Calu3 (cell line): ENCODE measurements around the gene PMPCA. TPM values are rescaled to one million over a fixed set of nuclear protein-coding genes. Genes with fewer than 3 reads are reported as not detected.

Experiments used
- BruUV-seq: library from RNA; stranded (reverse); fragments of 400-500 nt; replicated peaks from 2 replicates; lab custom pipeline; 2021; lab: Mats Ljungman, UMichigan
- CTCF ChIA-PET: fragments of 300-600 bp; sonication (Branson Sonifier 250); formaldehyde crosslinking; loops from one replicate; lab custom pipeline; 2022; ENCODE audit warnings: antibody characterized with exemption; lab: Charles Lee
- DNase-seq: peaks from one replicate; pipeline ENCODE4 v3.0.0; 2022
- H3K27ac Mint-ChIP-seq: one replicate; pipeline ENCODE4 v1.8.0; 2022; ENCODE audit warnings: mixed read lengths; ENCODE audit not compliant: unreplicated experiment
- H3K27me3 Mint-ChIP-seq: one replicate; pipeline ENCODE4 v1.8.0; 2022; ENCODE audit warnings: mixed read lengths; ENCODE audit not compliant: unreplicated experiment
- H3K36me3 Mint-ChIP-seq: one replicate; pipeline ENCODE4 v1.8.0; 2022; ENCODE audit warnings: mild to moderate bottlenecking, moderate library complexity, mixed read lengths; ENCODE audit not compliant: insufficient read depth, unreplicated experiment
- H3K4me1 Mint-ChIP-seq: one replicate; pipeline ENCODE4 v1.8.0; 2022; ENCODE audit warnings: mild to moderate bottlenecking, low read depth, mixed read lengths; ENCODE audit not compliant: unreplicated experiment
- H3K4me3 Mint-ChIP-seq: one replicate; pipeline ENCODE4 v1.8.0; 2022; ENCODE audit warnings: mild to moderate bottlenecking, low read depth, moderate library complexity, mixed read lengths; ENCODE audit not compliant: unreplicated experiment
- H3K9me3 Mint-ChIP-seq: one replicate; pipeline ENCODE4 v1.8.0; 2022; ENCODE audit warnings: low read depth, mixed read lengths; ENCODE audit not compliant: unreplicated experiment
- intact Hi-C: fragments of 100-400 bp; cut with micrococcal nuclease; formaldehyde crosslinking; loops from one replicate; pipeline ENCODE4 v1.10.0; 2022; ENCODE audit not compliant: unreplicated experiment
- total RNA-seq: library from RNA; stranded (reverse); gene quantifications from 2 replicates; pipeline ENCODE4 v1.2.3, GENCODE V29; 2022
- TF ChIP-seq, protein P1 (sequence below): fragments of 200-600 bp; IDR thresholded peaks from one replicate; pipeline ENCODE4 v1.8.0; 2022; ENCODE audit warnings: antibody characterized with exemption; ENCODE audit not compliant: unreplicated experiment

The PMPCA gene
- total RNA-seq, 1 experiment from 2014 or later, result 44.0 TPM

DNA sequence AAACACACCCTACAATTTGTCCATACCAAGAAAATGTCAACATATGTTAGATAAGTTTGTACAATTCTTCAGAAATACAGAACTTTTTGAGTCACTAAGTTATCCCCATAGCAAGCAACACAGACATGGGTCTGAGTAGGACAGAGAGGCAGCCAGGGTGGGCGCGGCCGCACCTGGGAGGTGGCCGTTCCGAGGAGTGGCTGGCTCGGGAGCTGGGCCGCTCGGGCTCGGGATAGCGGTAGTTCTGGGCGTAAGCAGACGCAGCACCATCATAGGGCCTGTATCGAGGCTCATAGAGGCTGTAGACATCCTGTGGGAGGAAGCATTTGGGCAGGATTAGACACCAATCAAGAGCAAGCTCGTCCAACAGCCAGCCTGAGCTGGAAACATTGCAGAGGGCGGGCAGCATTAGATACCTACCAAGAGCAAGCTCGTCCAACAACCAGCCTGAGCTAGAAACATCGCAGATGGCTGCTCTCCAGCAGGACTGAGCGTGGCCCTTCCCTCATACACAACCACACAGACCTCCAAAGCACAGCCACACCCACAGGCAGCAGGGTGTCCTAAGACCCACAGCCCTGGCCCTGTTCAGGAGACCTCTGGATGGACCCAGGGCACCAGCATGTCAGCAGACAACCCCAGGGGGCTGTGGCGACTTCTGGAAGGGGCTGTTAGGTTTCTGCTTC, 61.5 kb downstream of the PMPCA start:
- no peak for DNase-seq
- Mint-ChIP-seq H3K4me3 (no peak overlapping the region), H3K9me3 (no peaks in the 10 kb centered on the region), H3K27me3 (no peaks in the 10 kb centered on the region), H3K4me1 (no peaks in the 10 kb centered on the region), H3K36me3 (peaks cover 37% of the 10 kb centered on the region), H3K27ac (no peak overlapping the region)
- TF ChIP-seq, protein P1, sequence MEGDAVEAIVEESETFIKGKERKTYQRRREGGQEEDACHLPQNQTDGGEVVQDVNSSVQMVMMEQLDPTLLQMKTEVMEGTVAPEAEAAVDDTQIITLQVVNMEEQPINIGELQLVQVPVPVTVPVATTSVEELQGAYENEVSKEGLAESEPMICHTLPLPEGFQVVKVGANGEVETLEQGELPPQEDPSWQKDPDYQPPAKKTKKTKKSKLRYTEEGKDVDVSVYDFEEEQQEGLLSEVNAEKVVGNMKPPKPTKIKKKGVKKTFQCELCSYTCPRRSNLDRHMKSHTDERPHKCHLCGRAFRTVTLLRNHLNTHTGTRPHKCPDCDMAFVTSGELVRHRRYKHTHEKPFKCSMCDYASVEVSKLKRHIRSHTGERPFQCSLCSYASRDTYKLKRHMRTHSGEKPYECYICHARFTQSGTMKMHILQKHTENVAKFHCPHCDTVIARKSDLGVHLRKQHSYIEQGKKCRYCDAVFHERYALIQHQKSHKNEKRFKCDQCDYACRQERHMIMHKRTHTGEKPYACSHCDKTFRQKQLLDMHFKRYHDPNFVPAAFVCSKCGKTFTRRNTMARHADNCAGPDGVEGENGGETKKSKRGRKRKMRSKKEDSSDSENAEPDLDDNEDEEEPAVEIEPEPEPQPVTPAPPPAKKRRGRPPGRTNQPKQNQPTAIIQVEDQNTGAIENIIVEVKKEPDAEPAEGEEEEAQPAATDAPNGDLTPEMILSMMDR, result no peak
- no TSS peak for BruUV-seq
- intact Hi-C loops, result no loop called here
- CTCF ChIA-PET, result interaction anchor here (0.6 kb wide), 1 partner anchor 342 kb away, joined by 3 read pairs; no protein-coding TSS in a partner anchor

DNA sequence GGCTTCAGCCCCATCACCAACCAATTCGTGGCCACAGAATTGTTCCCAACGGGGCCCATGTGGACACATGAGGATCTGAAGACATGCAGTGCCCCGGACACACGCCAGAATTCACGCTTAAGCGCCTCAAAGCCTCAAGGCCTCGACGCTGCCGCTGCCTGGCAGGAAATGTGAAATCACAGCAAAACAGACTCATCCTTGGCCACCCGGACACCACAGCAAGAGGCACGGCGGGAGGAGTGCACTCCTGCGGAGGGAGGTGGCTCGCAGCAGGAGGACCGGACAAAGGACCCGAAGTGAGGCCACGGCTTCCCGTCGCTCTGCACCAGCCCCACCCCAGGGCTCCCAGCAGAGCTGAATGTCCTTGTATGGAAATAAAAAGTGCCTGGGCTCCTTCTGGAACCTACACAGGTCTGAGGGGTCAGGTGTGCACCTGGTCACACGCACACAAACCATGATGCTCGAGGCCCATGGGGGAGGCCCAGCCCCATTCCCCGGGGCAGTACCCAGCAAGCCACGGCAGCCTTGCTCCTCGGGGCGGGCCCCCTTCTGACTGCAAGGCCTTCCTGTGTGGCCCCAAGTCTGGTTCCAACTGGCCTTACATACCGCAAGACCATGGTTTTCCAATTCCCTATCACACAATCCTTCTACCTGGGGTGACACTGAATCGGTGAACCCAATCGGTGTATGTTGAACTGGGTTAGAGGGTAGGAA, 62.3 kb downstream of the PMPCA start:
- Mint-ChIP-seq H3K27ac (no peak overlapping the region), H3K4me3 (no peak overlapping the region), H3K36me3 (peaks cover 36% of the 10 kb centered on the region), H3K9me3 (no peaks in the 10 kb centered on the region), H3K4me1 (no peaks in the 10 kb centered on the region), H3K27me3 (no peaks in the 10 kb centered on the region)
- intact Hi-C loops, result no loop called here
- BruUV-seq, result no TSS peak
- TF ChIP-seq, protein P1, result no peak
- CTCF ChIA-PET, result no interaction called here
- no peak for DNase-seq

DNA sequence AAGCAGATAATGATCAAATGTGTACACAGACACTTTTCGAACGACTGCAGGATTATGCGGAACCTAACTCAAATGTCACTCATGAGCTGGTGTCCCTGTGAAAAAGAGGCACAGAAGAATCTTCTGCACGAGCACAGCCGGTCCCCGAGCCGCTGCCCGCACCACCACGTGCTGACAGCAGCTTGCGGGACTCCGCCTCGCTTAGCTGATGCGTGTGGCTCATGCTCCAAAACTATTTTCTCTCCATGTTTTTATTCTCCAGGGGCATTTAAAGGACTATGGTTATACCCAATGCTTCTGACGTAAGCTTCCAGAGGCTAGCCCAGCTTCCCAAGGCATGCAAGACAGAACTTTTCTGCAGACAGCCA, 62.9 kb downstream of the PMPCA start:
- no peak for DNase-seq
- TF ChIP-seq, protein P1, result no peak
- H3K27ac Mint-ChIP-seq, result no peak overlapping the region
- H3K4me1 Mint-ChIP-seq, result no peaks in the 10 kb centered on the region
- no peaks in the 10 kb centered on the region for H3K27me3 Mint-ChIP-seq
- no peaks in the 10 kb centered on the region for H3K9me3 Mint-ChIP-seq
- BruUV-seq, result no TSS peak
- no peak overlapping the region for H3K4me3 Mint-ChIP-seq
- intact Hi-C loops, result no loop called here
- CTCF ChIA-PET, result no interaction called here
- H3K36me3 Mint-ChIP-seq, result peaks cover 36% of the 10 kb centered on the region

Other genes with a start within 250 kb of the PMPCA start
- not detected in 2 replicates for gene LHX3, start 205.5 kb upstream of the PMPCA start, total RNA-seq
- gene QSOX2, start 164.8 kb upstream of the PMPCA start, total RNA-seq, result 18.9 and 20.5 TPM in 2 replicates
- gene CCDC187, start 106.6 kb upstream of the PMPCA start, total RNA-seq, result 0.44 and 0.73 TPM in 2 replicates
- 3.9 and 5.7 TPM in 2 replicates for gene GPSM1, start 83.1 kb upstream of the PMPCA start, total RNA-seq
- gene DNLZ, start 46.9 kb upstream of the PMPCA start, total RNA-seq, result 22.5 and 26.4 TPM in 2 replicates
- 1.2 and 1.6 TPM in 2 replicates for gene CARD9, start 37.0 kb upstream of the PMPCA start, total RNA-seq
- gene SNAPC4, start 10.5 kb upstream of the PMPCA start, total RNA-seq, result 9.7 and 10.5 TPM in 2 replicates
- 49.7 and 50.2 TPM in 2 replicates for gene ENTR1, start within 50 bp of the PMPCA start, total RNA-seq
- gene INPP5E, start 29.2 kb downstream of the PMPCA start, total RNA-seq, result 10.9 and 11.3 TPM in 2 replicates
- gene SEC16A, start 72.4 kb downstream of the PMPCA start, total RNA-seq, result 48.9 and 49.6 TPM in 2 replicates
- gene NOTCH1, start 135.4 kb downstream of the PMPCA start, total RNA-seq, result 11.7 and 17.7 TPM in 2 replicates